ENCODE measurements around the gene CCDC142.

The CCDC142 gene

DNA sequence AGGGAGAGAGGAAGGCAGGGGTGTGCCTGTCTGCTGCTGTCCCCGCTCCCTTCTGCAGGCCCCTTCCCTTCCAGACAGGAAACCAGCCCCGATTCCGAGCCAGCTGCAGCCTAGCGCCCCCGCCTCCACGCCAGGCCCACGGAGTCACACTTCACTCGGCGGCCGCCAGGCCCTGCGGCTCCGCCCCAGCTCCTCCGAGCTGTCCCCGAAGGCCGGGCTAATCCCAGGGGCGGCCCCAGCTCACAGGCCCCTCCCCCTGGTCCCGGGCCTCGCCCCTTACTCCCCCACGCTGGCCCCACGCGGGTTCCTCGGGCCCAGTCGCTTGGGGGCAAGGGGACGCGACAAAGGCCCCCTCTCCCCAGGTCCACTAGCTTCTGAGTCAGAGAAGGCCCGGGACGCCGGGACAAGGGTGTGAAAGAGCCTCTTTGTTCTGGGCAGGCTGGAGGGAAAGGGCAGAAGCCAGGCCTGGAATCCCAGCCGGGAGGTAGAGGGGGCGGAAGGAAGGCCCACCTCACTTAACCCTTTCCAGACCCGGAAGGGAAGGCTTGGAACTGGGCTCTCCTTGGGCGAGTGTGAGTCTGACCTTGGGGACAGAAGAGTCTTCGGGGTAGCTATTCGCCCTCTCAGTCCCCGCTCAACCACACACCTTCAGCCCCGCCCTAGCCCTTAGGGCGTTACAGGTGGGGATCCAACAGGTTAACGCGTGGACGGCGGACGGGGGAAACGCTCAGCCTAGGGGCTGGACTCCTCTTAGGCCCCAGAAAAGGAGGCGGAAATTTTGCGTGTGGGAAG is 42.2 kb downstream of the CCDC142 start:
- peak; percentile 71 to 76 for DNase-seq

DNA sequence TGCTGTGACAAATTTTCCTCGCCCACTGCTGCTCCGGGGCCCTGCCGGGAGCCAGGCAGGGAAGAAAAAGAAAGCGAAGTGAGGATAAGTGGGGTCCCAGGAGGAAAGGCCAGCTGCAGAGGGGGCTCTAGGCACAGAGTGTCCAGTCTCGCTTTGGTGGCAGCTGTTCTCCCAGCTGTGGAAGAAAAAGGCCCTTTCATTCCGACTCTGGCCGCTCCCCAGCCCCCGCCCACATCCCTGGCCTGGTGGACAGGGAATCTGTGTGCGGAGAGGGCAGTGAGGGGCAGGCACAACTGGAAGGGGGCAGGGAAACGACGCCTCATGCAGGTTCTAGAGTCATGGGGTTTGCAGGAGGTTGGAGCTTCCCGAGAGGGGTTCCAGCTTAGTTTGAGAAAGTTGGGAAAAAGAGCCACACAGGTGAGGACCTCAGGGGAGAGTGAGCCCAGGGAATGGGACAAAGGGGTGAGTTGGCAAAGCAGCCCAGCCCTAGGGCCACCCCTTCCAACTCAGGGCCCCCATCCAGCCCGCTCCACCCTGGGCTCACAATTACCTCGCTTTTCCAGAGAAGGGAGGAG is 42.9 kb downstream of the CCDC142 start:
- no peak for DNase-seq

DNA sequence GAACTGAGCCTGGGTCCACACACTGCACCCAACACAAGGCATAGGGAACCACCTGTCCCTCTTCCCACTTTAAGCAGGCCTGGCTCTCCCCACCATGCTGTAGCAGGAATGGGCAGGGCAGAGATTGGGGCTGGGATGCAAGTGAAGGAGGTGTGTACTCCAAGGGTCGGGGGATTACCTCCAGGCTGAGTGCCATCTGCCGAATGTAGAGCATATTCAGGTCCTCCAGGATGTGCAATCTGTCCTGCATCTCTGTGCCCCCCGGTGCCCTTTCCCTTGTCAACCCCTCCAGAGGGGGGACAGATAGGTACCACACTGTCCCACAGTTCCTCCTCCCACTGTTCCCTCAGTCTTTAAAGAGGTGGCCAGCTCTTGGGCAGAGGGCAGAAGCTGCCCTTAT is 43.4 kb downstream of the CCDC142 start:
- no peak for DNase-seq

DNA sequence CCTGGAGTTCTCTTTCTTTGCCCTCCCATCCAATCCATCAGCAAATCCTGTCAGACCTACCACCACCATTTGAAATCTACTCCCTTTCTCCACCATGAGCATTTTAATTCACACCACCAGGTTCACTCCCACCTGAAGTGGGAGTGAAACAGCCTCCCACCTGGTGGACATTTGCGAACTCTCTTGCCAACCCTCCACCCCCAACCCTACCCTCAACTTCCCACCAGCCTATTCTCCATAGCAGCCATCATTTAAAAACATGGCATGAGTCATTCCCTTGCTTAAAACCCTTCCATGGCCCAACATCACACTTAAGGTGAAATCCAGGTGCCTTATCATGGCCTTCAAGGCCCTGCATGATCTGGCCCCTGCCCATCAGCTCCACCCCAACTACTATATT is 44.5 kb downstream of the CCDC142 start:
- no peak for DNase-seq

DNA sequence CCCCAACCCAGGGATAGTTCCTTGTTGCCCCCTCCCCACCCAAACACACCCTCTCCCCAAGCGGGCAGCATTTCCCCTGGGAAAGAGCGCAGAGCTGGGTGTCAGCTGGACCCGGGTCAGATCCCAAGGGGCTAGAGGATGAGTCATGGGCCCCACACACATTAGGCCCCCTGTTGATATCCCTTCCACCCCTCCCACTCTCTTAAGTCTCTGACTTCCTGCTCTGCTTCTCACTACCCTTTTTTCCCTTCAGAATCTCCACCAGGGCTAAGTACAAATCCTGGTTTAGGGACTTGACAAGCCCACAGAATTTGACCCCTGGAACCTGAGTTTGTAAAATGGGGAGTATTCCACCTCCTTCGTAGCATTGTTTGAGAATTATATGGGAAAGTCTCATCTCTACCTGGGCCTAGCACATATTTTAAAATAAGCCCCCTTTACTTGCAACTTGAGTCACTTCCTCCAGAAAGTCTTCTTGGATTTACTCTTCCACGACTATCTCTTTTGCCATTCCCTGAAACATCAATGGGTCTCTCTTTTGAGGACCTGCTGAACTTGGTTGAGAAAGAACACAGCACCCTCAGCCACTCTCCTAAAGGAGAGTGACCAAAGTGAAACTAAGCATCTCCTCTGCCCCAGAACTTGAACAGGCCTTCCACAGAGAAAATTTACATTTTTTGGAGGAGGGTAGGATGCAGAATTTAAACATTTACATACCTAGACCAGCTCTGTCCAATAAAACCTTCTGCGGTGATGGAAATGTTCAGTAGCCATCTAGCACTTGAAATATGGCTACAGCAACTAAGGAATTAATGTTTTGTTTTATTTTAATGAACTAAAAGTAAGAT is 45.7 kb downstream of the CCDC142 start:
- DNase-seq, result no peak

DNA sequence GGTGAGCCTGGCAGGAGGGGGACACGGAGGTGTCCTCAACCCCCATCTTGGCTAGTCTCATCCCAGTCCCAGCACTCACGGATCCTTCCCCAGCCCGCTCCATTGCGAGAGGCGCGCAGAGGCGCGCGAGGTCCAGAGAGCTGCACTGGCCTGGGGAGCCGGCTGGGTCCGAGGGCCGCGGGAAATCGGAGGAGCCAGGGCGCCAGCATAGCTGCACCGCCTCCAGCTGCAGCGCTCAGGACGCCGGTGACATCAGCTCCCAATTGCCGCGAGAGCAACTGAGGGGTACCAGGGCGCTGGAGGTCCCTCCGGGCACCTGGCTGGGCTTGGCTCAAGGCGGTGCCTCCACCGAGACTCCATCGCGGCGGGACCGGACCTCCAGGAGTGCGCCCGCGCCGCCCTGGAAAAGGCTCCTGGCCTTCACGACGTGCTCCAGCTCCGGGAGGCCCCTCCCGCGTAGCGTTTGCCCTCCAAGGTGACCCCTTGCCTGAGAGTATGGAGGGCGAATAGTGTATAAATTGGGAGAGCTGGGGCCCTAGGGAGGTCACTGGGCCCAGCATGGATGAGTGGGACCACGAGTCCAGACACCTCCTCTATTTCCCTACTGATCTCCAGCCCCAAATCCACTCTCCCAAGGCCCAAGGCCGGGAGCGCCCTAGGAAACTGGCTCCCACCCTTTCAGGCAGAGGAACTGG is 46.5 kb downstream of the CCDC142 start:
- no peak for DNase-seq

DNA sequence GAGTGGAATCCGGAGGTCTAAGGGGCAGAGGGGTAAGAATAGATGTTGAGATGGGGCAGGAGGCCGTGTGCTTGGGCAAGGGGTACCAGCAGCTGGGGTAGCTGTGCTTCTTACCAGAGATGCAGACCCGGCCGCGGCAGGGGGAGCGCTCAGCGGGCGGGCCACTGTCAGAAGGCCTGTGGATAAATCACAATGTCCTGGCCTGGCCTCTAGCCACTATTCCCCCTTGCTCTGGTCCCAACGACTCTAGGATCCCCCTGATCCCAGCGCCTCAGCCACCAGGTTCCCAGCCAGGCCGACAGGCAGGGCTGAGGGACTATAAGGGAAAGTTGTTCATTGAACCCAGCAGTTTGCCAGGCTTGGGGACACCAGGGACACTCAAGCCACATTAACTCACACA is 52.3 kb downstream of the CCDC142 start:
- no peak for DNase-seq

DNA sequence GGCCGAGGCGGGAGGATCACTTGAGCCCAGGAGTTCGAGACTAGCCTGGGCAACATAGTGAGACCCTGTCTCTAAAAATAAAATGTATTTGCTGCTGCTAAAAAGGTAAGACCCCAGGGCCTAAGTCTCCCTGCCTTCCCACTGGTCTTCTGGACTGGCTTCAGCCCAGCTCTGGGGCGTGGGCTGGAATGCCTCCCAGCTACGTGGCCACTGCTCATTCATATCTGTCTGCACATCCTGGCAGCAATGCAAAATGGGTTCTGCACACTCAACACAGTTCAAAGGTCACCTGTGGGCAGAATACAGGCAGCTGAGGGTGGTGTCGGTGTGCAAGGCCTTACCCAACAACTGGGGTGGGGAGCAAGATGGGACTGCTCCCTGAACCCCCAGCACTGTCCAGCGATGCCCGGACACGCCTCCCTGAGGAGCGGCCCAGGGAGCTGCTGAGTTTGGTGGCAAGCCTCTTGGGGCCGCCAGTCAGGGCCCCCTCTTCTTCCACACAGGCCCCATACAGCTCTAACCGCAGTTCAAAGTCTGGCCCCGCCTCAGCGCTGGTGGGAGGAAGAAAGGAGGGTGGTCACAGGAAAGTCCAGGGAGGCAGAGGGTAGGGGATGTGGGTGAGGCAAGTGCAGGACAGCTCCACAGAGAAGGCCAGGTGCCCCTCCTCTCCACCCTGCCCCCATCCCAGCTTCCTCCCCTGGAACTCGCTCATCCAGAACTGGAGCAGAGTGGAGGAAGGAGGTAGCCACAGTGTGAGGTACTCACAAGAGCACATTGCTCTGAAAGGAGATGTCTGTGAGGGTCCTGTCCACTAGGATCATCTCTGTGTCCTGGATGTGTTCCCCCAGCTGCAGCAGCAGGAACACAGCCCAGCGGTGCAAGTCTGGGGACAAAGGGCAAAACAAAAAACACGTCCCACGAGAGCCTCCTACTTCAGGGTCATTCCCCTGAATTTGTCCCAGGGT is 53.0 kb downstream of the CCDC142 start:
- DNase-seq, result no peak

DNA sequence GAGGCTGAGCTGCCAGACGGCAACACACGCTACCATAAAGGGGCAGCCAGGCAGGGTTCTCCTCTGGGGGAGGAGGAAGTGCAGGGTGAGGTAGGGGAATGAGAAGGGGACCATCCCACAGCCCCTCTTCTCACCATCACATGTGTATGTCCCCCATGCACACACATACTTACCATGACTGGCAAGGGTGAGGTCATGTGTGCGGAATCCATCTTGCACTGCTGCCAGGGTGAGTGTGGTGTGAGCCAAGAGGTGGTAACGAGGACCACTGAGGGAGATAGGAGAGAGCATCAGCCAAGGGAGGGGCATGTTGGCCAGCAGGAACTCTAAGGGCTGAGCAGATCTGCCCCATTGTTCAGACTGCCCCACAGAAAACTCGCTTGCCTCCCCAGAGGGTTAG is 54.1 kb downstream of the CCDC142 start:
- no peak for DNase-seq

DNA sequence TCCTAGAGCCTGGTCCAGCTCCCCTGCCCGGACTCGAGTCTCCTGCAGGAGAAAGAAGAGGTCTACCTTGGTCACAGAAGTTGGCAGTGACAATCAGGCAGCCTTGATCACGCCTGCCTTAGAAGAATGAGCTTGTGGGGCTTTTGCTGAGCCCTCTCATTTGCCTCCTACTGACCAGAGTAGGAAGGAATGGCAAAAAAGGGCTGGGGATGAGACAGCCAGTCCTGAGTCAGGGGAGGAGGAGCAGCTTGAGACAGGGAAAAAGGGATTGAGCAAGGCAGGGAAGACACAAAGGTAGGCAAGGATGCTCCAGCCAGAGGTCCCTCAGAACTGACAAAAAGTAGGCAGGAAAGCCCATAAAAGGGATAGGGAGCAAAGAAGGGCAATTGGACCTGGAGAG is 55.2 kb downstream of the CCDC142 start:
- no peak for DNase-seq

DNA sequence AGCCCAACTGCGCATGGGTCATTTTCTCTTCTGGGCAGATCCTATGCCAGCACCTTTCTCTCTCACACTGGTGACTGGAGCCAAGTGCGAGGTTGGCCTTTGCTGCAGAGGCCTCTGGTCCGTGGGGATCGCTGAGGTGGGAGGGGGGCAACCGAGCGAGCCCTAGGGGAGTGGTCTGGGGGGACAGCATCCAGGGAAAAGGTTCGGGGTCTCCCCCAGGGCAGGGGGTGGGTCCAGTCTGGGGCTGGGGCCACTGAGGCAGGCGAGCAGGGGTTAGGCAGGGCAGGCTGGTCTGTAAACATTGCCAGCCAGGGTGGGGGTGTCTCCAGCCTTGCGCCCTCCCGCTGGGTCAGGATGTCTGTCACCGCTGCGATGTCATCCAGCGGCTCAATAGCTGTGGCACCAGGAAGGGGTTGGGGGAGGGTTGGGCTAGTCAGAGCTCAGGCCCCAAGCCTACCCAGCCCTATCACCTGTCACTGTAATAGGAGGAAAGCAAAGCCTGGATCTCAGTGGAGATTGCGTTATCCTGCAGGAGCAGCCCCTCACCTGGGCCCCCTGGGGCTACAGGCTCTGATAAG is 56.5 kb downstream of the CCDC142 start:
- DNase-seq, result no peak

DNA sequence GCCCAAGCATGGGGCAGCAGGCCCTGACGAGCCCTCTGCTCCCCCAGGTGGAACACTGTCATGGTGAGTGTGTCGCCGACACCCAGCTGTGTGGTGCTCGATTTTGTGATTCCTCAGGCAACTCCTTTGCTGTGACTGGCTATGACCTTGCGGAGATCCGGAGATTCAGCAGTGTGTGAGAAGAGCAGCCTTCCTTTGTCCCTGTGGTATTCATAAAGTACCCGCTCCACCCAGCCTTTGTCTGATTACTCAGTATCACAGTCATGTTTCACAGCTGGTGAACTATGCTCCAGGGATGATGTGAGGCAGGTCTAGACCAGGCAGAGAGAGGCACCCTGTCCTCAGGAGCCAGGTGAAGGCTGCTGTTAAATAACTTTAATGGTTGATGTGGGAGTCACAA is 57.3 kb downstream of the CCDC142 start:
- no peak for DNase-seq

DNA sequence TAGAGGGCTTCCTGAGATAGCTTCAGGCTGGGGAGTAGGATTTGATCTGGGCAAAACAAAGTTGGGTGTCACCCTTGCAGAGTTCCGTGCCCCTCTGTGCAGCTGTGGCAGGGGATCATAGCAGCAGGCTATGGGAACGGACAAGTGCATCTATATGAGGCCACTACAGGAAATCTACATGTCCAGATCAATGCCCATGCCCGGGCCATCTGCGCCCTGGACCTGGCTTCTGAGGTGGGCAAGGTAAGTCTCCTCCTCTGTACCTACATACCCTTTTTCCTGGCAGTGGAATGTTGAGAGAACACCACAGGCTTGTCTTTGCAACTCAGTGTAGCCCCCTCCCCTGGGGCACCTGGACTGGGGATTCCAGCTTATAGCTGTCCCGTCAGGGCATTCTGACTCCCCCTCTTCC is 57.8 kb downstream of the CCDC142 start:
- no peak for DNase-seq

DNA sequence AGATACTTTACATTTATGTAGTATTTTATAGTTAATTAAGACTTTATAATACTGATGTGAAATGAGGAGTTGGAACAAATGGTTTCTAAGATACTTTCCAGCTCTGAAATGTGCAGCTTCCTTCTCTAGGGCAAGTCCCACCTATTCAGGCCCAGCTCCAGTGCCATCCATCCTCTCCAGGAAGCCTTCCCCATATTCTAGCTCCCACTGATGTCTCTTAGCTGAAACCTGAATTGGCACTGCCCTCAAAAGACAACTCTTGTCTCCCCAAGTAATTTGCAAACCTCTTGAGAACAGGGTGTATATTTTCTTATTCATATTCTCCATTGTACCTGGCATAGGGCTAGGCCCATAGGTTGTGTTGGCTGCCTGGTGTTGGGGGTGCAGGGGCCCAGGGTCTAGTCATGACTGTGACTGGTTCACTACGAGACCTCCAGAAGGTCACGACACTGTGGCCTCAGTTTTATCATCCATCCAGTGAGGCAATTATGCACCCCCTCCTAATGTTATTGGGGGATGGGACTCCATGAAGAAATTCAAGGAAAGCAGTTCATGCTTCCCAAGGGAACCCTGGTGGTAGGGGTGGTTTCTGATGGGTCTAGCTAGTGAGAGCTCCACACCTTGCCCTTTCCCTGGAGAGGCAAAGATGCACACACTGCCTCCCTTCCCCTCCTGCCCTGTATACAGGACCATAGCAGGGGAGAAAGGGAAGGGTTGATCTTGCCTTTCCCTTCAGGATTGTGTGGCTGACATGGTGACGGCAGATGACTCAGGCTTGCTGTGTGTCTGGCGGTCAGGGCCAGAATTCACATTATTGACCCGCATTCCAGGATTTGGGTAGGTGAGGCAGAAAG is 58.4 kb downstream of the CCDC142 start:
- no peak for DNase-seq
